ENCODE measurements around the gene PTPRZ1.
A peak's percentile ranks its signal among the peaks of the same experiment; 100 is the strongest.

PTPRZ1 gene

GRCh38 chr7:121914676-121915279, 41.8 kb downstream of the PTPRZ1 start:
- Histone ChIP-seq H3K36me3 (ENCODE audit: insufficient read depth) (no peaks in the 10 kb centered on the region), H3K4me3 (IDR thresholded peaks at IDR 0.05; ENCODE audit: insufficient read depth, low read depth, low read length) (no peak overlapping the region), H3K27me3 (ENCODE audit: insufficient read depth, low read depth) (no peaks in the 10 kb centered on the region), H3K4me2 (0 out of 2 replicates have a peak overlapping the region, but pooled peaks have one; percentile 46), H3K4me1 (ENCODE audit: low read depth, poor library complexity, severe bottlenecking) (peaks cover 16% of the 10 kb centered on the region), H3K9ac (no peak overlapping the region), H3K27ac (no peak overlapping the region), H2AFZ (ENCODE audit: low read depth) (no peak overlapping the region), H3K79me2 (ENCODE audit: insufficient read depth, low read depth) (no peaks in the 10 kb centered on the region), H4K20me1 (ENCODE audit: insufficient read depth) (no peaks in the 10 kb centered on the region)
- no peak for TF ChIP-seq CTCF (conservative IDR thresholded peaks at IDR 0.05; ENCODE audit: low read depth, low read length)

GRCh38 chr7:121916211-121916610, 43.2 kb downstream of the PTPRZ1 start:
- H3K4me2 ChIP-seq: no peak overlapping the region
- H3K4me3 ChIP-seq (IDR thresholded peaks at IDR 0.05; ENCODE audit: insufficient read depth, low read depth, low read length): no peak overlapping the region
- H3K36me3 ChIP-seq (ENCODE audit: insufficient read depth): no peaks in the 10 kb centered on the region
- no peak overlapping the region for H2AFZ ChIP-seq (ENCODE audit: low read depth)
- no peaks in the 10 kb centered on the region for H4K20me1 ChIP-seq (ENCODE audit: insufficient read depth)
- H3K79me2 ChIP-seq (ENCODE audit: insufficient read depth, low read depth): no peaks in the 10 kb centered on the region
- H3K4me1 ChIP-seq (ENCODE audit: low read depth, poor library complexity, severe bottlenecking): peaks cover 16% of the 10 kb centered on the region
- no peak for TF ChIP-seq CTCF (conservative IDR thresholded peaks at IDR 0.05; ENCODE audit: low read depth, low read length)
- H3K9ac ChIP-seq: no peak overlapping the region
- H3K27ac ChIP-seq: no peak overlapping the region
- no peaks in the 10 kb centered on the region for H3K27me3 ChIP-seq (ENCODE audit: insufficient read depth, low read depth)

- H4K20me1 ChIP-seq (ENCODE audit: insufficient read depth): no peaks in the 10 kb centered on the region
- no peak overlapping the region for H3K4me3 ChIP-seq (IDR thresholded peaks at IDR 0.05; ENCODE audit: insufficient read depth, low read depth, low read length)
- H3K27me3 ChIP-seq (ENCODE audit: insufficient read depth, low read depth): no peaks in the 10 kb centered on the region
- H3K36me3 ChIP-seq (ENCODE audit: insufficient read depth): no peaks in the 10 kb centered on the region
- no peaks in the 10 kb centered on the region for H3K4me1 ChIP-seq (ENCODE audit: low read depth, poor library complexity, severe bottlenecking)
- no peak overlapping the region for H3K9ac ChIP-seq
- H3K4me2 ChIP-seq: no peak overlapping the region
- no peak overlapping the region for H2AFZ ChIP-seq (ENCODE audit: low read depth)
- TF ChIP-seq CTCF (conservative IDR thresholded peaks at IDR 0.05; ENCODE audit: low read depth, low read length): no peak
- H3K27ac ChIP-seq: no peak overlapping the region
- no peaks in the 10 kb centered on the region for H3K79me2 ChIP-seq (ENCODE audit: insufficient read depth, low read depth)
Measured at GRCh38 chr7:121919986-121920385, 47.0 kb downstream of the PTPRZ1 start.

GRCh38 chr7:121924269-121925186, 51.6 kb downstream of the PTPRZ1 start:
- H3K79me2 ChIP-seq (ENCODE audit: insufficient read depth, low read depth): no peaks in the 10 kb centered on the region
- H3K36me3 ChIP-seq (ENCODE audit: insufficient read depth): no peaks in the 10 kb centered on the region
- H3K27ac ChIP-seq: no peak overlapping the region
- no peak overlapping the region for H3K4me2 ChIP-seq
- H3K27me3 ChIP-seq (ENCODE audit: insufficient read depth, low read depth): no peaks in the 10 kb centered on the region
- H3K9ac ChIP-seq: no peak overlapping the region
- no peak overlapping the region for H2AFZ ChIP-seq (ENCODE audit: low read depth)
- no peak for TF ChIP-seq CTCF (conservative IDR thresholded peaks at IDR 0.05; ENCODE audit: low read depth, low read length)
- H3K4me3 ChIP-seq (IDR thresholded peaks at IDR 0.05; ENCODE audit: insufficient read depth, low read depth, low read length): no peak overlapping the region
- no peaks in the 10 kb centered on the region for H4K20me1 ChIP-seq (ENCODE audit: insufficient read depth)
- no peaks in the 10 kb centered on the region for H3K4me1 ChIP-seq (ENCODE audit: low read depth, poor library complexity, severe bottlenecking)
